Measurements from ENCODE around the gene KCNK2.

GRCh38 chr1:215241451-215241850 is 158.9 kb downstream of the KCNK2 start:
- no peak for TF ChIP-seq EZH2phosphoT487 (IDR thresholded peaks at IDR 0.05; ENCODE audit: borderline replicate concordance, low read length)
- no peak for TF ChIP-seq CTCF (IDR thresholded peaks at IDR 0.05; ENCODE audit: low read depth, low read length, poor library complexity, severe bottlenecking)
